ENCODE results near the gene DIAPH2. TPM values are rescaled to one million over a fixed set of nuclear protein-coding genes. Genes with fewer than 3 reads are reported as not detected.

DIAPH2 gene
- total RNA-seq, 4 donors from 2014 or later, result 41.8 to 64.5 (median 54.5) TPM

DNA sequence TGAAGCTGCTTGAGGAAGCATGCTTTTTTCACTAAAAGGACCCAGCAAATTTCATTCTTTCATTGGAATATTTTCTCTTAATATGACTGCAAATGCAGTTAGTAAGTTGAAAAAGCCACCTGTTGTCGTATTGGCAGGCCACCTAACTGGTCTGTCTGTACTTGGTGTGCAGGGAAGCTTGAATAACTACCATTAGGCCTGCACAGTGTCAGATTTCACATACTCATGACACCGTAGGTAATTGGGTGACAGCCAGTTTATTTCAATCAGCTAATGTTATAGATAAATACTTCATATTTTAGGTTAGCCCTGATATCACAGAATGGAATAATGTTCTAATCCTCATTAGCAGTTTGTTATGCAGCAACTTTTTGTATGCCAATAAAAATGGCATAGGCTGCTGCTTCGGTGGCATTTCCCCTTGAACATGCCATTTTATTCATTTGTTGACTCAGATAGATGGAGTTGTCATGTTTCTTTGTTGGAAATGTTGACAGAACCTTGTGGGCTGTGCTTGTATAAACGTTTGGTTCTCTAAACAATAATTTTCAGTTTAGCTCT, 372.8 kb downstream of the DIAPH2 start:
- DNase-seq (ENCODE audit: extremely low spot score), result no peak
- H3K27me3 ChIP-seq, result no peaks in the 10 kb centered on the region
- H3K27ac ChIP-seq (replicated peaks in 1 of 4), result no peak overlapping the region
- H3K9me3 ChIP-seq, result no peaks in the 10 kb centered on the region
- 59% methylated on average over 4 of the region's 4 CpGs for WGBS
- intact Hi-C loops (cut with DNase I), result no loop called here
- H3K4me3 ChIP-seq, result no peak overlapping the region
- H3K4me1 ChIP-seq, result no peaks in the 10 kb centered on the region
- H3K36me3 ChIP-seq, result no peaks in the 10 kb centered on the region
- TF ChIP-seq EP300 (IDR thresholded peaks at IDR 0.05), result no peak

- no peak overlapping the region for H3K4me3 ChIP-seq
- intact Hi-C loops (cut with DNase I), result no loop called here
These were observed 375.4 kb downstream of the DIAPH2 start for GRCh38 chrX:97060020-97060419.

GRCh38 chrX:97065066-97065465, 380.4 kb downstream of the DIAPH2 start:
- 81% methylated on average over 5 of the region's 5 CpGs for WGBS
- intact Hi-C loops (cut with DNase I), result no loop called here

More at GRCh38 chrX:97060020-97060419, 375.4 kb downstream of the DIAPH2 start:
- Histone ChIP-seq H3K4me1 (no peaks in the 10 kb centered on the region), H3K36me3 (no peaks in the 10 kb centered on the region), H3K27me3 (no peaks in the 10 kb centered on the region), H3K27ac (replicated peaks in 1 of 4) (no peak overlapping the region), H3K9me3 (no peaks in the 10 kb centered on the region)
- TF ChIP-seq EP300 (IDR thresholded peaks at IDR 0.05), result no peak
- TF ChIP-seq, protein P1, sequence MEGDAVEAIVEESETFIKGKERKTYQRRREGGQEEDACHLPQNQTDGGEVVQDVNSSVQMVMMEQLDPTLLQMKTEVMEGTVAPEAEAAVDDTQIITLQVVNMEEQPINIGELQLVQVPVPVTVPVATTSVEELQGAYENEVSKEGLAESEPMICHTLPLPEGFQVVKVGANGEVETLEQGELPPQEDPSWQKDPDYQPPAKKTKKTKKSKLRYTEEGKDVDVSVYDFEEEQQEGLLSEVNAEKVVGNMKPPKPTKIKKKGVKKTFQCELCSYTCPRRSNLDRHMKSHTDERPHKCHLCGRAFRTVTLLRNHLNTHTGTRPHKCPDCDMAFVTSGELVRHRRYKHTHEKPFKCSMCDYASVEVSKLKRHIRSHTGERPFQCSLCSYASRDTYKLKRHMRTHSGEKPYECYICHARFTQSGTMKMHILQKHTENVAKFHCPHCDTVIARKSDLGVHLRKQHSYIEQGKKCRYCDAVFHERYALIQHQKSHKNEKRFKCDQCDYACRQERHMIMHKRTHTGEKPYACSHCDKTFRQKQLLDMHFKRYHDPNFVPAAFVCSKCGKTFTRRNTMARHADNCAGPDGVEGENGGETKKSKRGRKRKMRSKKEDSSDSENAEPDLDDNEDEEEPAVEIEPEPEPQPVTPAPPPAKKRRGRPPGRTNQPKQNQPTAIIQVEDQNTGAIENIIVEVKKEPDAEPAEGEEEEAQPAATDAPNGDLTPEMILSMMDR (IDR thresholded peaks at IDR 0.05), result no peak
- TF ChIP-seq POLR2A (IDR thresholded peaks at IDR 0.05; ENCODE audit: low read depth), result no peak
- no peak for TF ChIP-seq POLR2AphosphoS5 (IDR thresholded peaks at IDR 0.05)
- 65% methylated on average over 4 of the region's 4 CpGs for WGBS
- DNase-seq (ENCODE audit: extremely low spot score), result no peak

DNA sequence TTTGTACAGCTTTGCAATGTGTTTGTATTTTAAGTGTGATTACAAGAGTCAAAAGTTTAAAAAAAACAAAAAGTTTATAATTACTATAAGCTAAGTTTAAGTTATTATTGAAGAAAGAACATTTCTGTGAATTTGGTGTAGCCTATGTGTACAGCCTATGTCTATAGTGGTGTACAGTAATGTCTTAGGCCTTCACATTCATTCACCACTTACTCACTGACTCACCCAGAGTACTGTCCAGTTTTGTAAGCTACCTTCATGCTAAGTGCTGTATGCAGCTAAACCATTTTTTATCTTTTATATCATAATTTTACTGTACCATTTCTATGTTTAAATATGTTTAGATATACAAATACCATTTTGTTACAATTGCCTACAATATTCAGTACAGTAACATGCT, 381.3 kb downstream of the DIAPH2 start:
- no peak overlapping the region for H3K27ac ChIP-seq (replicated peaks in 1 of 4)

More at GRCh38 chrX:97065066-97065465, 380.4 kb downstream of the DIAPH2 start:
- H3K4me3 ChIP-seq, result no peak overlapping the region
- H3K9me3 ChIP-seq, result no peaks in the 10 kb centered on the region
- TF ChIP-seq POLR2A (IDR thresholded peaks at IDR 0.05; ENCODE audit: low read depth), result no peak
- no peak for TF ChIP-seq POLR2AphosphoS5 (IDR thresholded peaks at IDR 0.05)
- TF ChIP-seq, protein P1 (IDR thresholded peaks at IDR 0.05), result no peak
- TF ChIP-seq EP300 (IDR thresholded peaks at IDR 0.05), result no peak
- H3K27me3 ChIP-seq, result no peaks in the 10 kb centered on the region
- no peak overlapping the region for H3K27ac ChIP-seq (replicated peaks in 1 of 4)
- no peak for DNase-seq (ENCODE audit: extremely low spot score)
- no peaks in the 10 kb centered on the region for H3K4me1 ChIP-seq
- no peaks in the 10 kb centered on the region for H3K36me3 ChIP-seq

GRCh38 chrX:97066381-97066780, 381.7 kb downstream of the DIAPH2 start:
- 76% methylated on average over 3 of the region's 3 CpGs for WGBS
- Histone ChIP-seq H3K9me3 (no peaks in the 10 kb centered on the region), H3K27ac (replicated peaks in 1 of 4) (no peak overlapping the region), H3K27me3 (no peaks in the 10 kb centered on the region), H3K36me3 (no peaks in the 10 kb centered on the region), H3K4me3 (no peak overlapping the region), H3K4me1 (no peaks in the 10 kb centered on the region)
- intact Hi-C loops (cut with DNase I), result no loop called here
- DNase-seq (ENCODE audit: extremely low spot score), result no peak
- TF ChIP-seq POLR2AphosphoS5 (IDR thresholded peaks at IDR 0.05) (no peak), EP300 (IDR thresholded peaks at IDR 0.05) (no peak), POLR2A (IDR thresholded peaks at IDR 0.05; ENCODE audit: low read depth) (no peak)
- TF ChIP-seq, protein P1 (IDR thresholded peaks at IDR 0.05), result no peak

More for the DNA sequence above, 381.3 kb downstream of the DIAPH2 start:
- TF ChIP-seq POLR2AphosphoS5 (IDR thresholded peaks at IDR 0.05) (no peak), POLR2A (IDR thresholded peaks at IDR 0.05; ENCODE audit: low read depth) (no peak), EP300 (IDR thresholded peaks at IDR 0.05) (no peak)
- TF ChIP-seq, protein P1 (IDR thresholded peaks at IDR 0.05), result no peak
- H3K4me1 ChIP-seq, result no peaks in the 10 kb centered on the region
- H3K4me3 ChIP-seq, result no peak overlapping the region
- H3K36me3 ChIP-seq, result no peaks in the 10 kb centered on the region
- intact Hi-C loops (cut with DNase I), result no loop called here
- no peak for DNase-seq (ENCODE audit: extremely low spot score)
- no peaks in the 10 kb centered on the region for H3K9me3 ChIP-seq
- no peaks in the 10 kb centered on the region for H3K27me3 ChIP-seq

All from esophagus muscularis mucosa (tissue), 4 donors.